Measurements from ENCODE around the gene STX8.

DNA sequence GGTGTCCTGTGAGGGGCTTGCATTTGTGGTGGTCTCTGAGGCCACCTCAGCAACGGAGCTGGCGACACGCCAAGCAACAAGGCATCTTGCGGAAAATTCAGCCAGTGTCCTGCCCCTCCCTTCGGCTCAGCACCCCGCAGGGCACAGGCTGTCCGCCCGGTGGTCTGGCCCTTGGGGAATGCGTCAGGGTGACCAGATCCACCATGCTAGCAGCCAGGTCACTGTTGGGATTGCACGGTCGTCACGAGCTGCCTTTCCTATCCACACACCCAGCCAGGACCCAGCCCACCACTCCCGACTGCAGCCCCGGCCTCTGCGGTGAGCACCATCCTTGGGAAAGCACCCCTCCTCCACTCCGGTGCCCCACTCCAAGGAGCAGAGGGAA, 333.1 kb downstream of the STX8 start:
- TF ChIP-seq, protein P1, sequence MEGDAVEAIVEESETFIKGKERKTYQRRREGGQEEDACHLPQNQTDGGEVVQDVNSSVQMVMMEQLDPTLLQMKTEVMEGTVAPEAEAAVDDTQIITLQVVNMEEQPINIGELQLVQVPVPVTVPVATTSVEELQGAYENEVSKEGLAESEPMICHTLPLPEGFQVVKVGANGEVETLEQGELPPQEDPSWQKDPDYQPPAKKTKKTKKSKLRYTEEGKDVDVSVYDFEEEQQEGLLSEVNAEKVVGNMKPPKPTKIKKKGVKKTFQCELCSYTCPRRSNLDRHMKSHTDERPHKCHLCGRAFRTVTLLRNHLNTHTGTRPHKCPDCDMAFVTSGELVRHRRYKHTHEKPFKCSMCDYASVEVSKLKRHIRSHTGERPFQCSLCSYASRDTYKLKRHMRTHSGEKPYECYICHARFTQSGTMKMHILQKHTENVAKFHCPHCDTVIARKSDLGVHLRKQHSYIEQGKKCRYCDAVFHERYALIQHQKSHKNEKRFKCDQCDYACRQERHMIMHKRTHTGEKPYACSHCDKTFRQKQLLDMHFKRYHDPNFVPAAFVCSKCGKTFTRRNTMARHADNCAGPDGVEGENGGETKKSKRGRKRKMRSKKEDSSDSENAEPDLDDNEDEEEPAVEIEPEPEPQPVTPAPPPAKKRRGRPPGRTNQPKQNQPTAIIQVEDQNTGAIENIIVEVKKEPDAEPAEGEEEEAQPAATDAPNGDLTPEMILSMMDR (IDR thresholded peaks at IDR 0.05; ENCODE audit: borderline replicate concordance, extremely low read depth, low read length, poor library complexity, severe bottlenecking) = no peak
- no peak for TF ChIP-seq EZH2 (IDR thresholded peaks at IDR 0.05; ENCODE audit: borderline replicate concordance, low read depth, low read length, severe bottlenecking)

Data from DND-41 (cell line).